PC-9 (cell line): ENCODE measurements around the gene CCNH. TPM values are rescaled to one million over a fixed set of nuclear protein-coding genes. Genes with fewer than 3 reads are reported as not detected.

ENCODE experiments used
- BruUV-seq: library from RNA; stranded (reverse); fragments of 400-500 nt; replicated peaks from 2 replicates; lab custom pipeline; 2021; lab: Mats Ljungman, UMichigan
- CTCF ChIA-PET: fragments of 300-600 bp; sonication (Branson Sonifier 250); formaldehyde crosslinking; loops from one replicate; lab custom pipeline; 2022; ENCODE audit warnings: antibody characterized with exemption; lab: Charles Lee
- POLR2A ChIA-PET: fragments of 300-600 bp; sonication (Branson Sonifier 250); formaldehyde crosslinking; loops from one replicate; lab custom pipeline; 2022; ENCODE audit warnings: antibody characterized with exemption; ENCODE audit not compliant: unreplicated experiment; lab: Charles Lee
- DNase-seq, 2 experiments: peaks; one replicate each; pipeline versions ENCODE4 v3.0.0 to v3.0.0-alpha.2; 2015 to 2022; ENCODE audit warnings: mixed read lengths in 1 of 2
- H2AFZ ChIP-seq: fragments of 200-600 bp; sonication (generic); 2 replicates; pipeline ENCODE4 v1.8.1; 2017; ENCODE audit warnings: antibody characterized with exemption
- H3F3A ChIP-seq: fragments of 200-600 bp; sonication (generic); 2 replicates; pipeline ENCODE4 v1.8.1; 2017; ENCODE audit warnings: antibody characterized with exemption, mild to moderate bottlenecking, low read depth; ENCODE audit not compliant: insufficient read depth
- H3K27ac ChIP-seq: fragments of 200-600 bp; sonication (generic); 2 replicates; pipeline ENCODE4 v1.6.1; 2016; ENCODE audit warnings: mixed run types
- H3K27me3 ChIP-seq: fragments of 200-600 bp; sonication (generic); 2 replicates; pipeline ENCODE4 v1.6.1; 2016; ENCODE audit warnings: low read depth, mixed run types; ENCODE audit not compliant: insufficient read depth
- H3K36me3 ChIP-seq: fragments of 200-600 bp; sonication (generic); 2 replicates; pipeline ENCODE4 v1.6.1; 2016; ENCODE audit warnings: low read depth, mixed run types
- H3K4me1 ChIP-seq: fragments of 200-600 bp; sonication (generic); replicated peaks from 2 replicates; pipeline ENCODE4 v1.6.1; 2016; ENCODE audit warnings: mixed run types; ENCODE audit not compliant: insufficient read depth
- H3K4me2 ChIP-seq: fragments of 200-600 bp; sonication (generic); 2 replicates; pipeline ENCODE4 v1.6.1; 2017; ENCODE audit warnings: mixed run types
- H3K4me3 ChIP-seq: fragments of 200-600 bp; sonication (generic); 2 replicates; pipeline ENCODE4 v1.6.1; 2016; ENCODE audit warnings: mixed run types
- H3K79me2 ChIP-seq: fragments of 200-600 bp; sonication (generic); 2 replicates; pipeline ENCODE4 v1.6.1; 2017; ENCODE audit warnings: low read depth, mixed run types
- H3K9me2 ChIP-seq: fragments of 200-600 bp; sonication (generic); 2 replicates; pipeline ENCODE4 v1.8.1; 2017; ENCODE audit warnings: mild to moderate bottlenecking; ENCODE audit not compliant: insufficient read depth
- H3K9me3 ChIP-seq: fragments of 200-600 bp; sonication (generic); 2 replicates; pipeline ENCODE4 v1.8.1; 2016; ENCODE audit warnings: low read depth; ENCODE audit not compliant: insufficient read depth
- H4K20me1 ChIP-seq: fragments of 200-600 bp; sonication (generic); 2 replicates; pipeline ENCODE4 v1.8.1; 2017; ENCODE audit not compliant: insufficient read depth
- EZH2 ChIP-seq: fragments of 200-600 bp; sonication (generic); IDR thresholded peaks from 2 replicates; pipeline ENCODE4 v1.8.0; 2017; ENCODE audit warnings: antibody characterized with exemption, low read depth
- intact Hi-C: fragments of 100-400 bp; cut with micrococcal nuclease; formaldehyde crosslinking; loops from one replicate; pipeline ENCODE4 v1.10.0; 2022; ENCODE audit not compliant: unreplicated experiment
- total RNA-seq: library from RNA; stranded (reverse); gene quantifications from 2 replicates; pipeline ENCODE4 v1.2.3, GENCODE V29; 2021
- TF ChIP-seq, protein P1 (sequence below): fragments of 200-600 bp; sonication (generic); conservative IDR thresholded peaks from 2 replicates; pipeline ENCODE4 v1.6.1; 2017; ENCODE audit warnings: mixed run types, antibody characterized with exemption, mild to moderate bottlenecking, moderate library complexity

Gene CCNH
- total RNA-seq, 1 experiment from 2014 or later: 38.5 TPM

DNA sequence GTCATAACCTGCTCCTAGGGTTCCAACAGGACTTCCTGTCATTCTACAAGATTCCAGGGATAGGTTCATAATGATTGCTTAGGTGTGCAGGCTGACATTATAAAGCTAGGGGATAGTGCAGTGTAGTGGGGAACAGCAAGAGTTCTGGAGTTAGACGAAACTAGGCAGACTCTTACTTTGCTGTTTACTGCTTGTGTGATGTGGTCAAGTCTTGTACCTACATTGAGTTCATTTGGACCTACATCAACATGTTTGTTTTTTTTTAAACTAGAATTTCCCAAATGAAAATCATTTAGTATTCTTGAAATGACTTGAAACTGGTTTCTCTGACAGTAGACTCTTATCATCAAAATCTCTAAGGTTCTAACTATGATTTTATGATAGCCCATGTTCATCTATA, 21.2 kb upstream of the CCNH start:
- no peaks in the 10 kb centered on the region for H3F3A ChIP-seq
- H3K4me1 ChIP-seq: no peaks in the 10 kb centered on the region
- no peak overlapping the region for H3K27ac ChIP-seq
- no peaks in the 10 kb centered on the region for H3K27me3 ChIP-seq
- ChIA-PET POLR2A (no interaction called here), CTCF (no interaction called here)
- H3K4me2 ChIP-seq: no peak overlapping the region
- H3K4me3 ChIP-seq: no peak overlapping the region
- no peak for DNase-seq
- H3K9me3 ChIP-seq: no peaks in the 10 kb centered on the region
- H4K20me1 ChIP-seq: no peaks in the 10 kb centered on the region
- no peak overlapping the region for H2AFZ ChIP-seq
- no TSS peak for BruUV-seq
- no peaks in the 10 kb centered on the region for H3K36me3 ChIP-seq
- H3K9me2 ChIP-seq: peaks cover 5% of the 10 kb centered on the region; the same call in 1 of the 2 replicates
- TF ChIP-seq EZH2: no peak
- TF ChIP-seq, protein P1, sequence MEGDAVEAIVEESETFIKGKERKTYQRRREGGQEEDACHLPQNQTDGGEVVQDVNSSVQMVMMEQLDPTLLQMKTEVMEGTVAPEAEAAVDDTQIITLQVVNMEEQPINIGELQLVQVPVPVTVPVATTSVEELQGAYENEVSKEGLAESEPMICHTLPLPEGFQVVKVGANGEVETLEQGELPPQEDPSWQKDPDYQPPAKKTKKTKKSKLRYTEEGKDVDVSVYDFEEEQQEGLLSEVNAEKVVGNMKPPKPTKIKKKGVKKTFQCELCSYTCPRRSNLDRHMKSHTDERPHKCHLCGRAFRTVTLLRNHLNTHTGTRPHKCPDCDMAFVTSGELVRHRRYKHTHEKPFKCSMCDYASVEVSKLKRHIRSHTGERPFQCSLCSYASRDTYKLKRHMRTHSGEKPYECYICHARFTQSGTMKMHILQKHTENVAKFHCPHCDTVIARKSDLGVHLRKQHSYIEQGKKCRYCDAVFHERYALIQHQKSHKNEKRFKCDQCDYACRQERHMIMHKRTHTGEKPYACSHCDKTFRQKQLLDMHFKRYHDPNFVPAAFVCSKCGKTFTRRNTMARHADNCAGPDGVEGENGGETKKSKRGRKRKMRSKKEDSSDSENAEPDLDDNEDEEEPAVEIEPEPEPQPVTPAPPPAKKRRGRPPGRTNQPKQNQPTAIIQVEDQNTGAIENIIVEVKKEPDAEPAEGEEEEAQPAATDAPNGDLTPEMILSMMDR: no peak
- H3K79me2 ChIP-seq: no peaks in the 10 kb centered on the region
- intact Hi-C loops: no loop called here

DNA sequence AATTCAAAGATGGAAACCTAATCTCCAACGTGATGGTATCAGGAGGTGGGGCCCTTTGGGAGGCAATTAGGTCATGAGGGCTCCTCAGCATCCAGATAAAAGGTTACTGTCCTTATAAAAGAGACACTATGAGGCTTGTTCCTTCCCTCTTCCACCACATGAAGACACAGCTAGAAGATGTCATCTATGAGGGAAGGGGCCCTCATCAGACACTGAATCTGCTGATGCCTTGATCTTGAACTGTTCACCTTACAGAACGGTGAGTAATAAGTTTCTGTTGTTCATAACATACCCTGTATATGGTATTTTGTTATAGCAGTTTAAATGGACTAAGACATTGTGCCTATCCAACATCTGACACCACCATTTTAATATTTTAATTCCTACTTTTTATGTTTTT, 19.7 kb upstream of the CCNH start:
- H2AFZ ChIP-seq: no peak overlapping the region
- no peak overlapping the region for H3K4me2 ChIP-seq
- H3K4me3 ChIP-seq: no peak overlapping the region
- no peaks in the 10 kb centered on the region for H3K4me1 ChIP-seq
- BruUV-seq: no TSS peak
- TF ChIP-seq EZH2: no peak
- TF ChIP-seq, protein P1: no peak
- no peak for DNase-seq
- CTCF ChIA-PET: no interaction called here
- H3K9me2 ChIP-seq: peaks cover 5% of the 10 kb centered on the region; the same call in 1 of the 2 replicates
- H3K27ac ChIP-seq: no peak overlapping the region
- H3K36me3 ChIP-seq: no peaks in the 10 kb centered on the region
- H4K20me1 ChIP-seq: no peaks in the 10 kb centered on the region
- POLR2A ChIA-PET: no interaction called here
- H3K79me2 ChIP-seq: no peaks in the 10 kb centered on the region
- H3K9me3 ChIP-seq: no peaks in the 10 kb centered on the region
- H3K27me3 ChIP-seq: no peaks in the 10 kb centered on the region
- H3F3A ChIP-seq: no peaks in the 10 kb centered on the region
- intact Hi-C loops: no loop called here

DNA sequence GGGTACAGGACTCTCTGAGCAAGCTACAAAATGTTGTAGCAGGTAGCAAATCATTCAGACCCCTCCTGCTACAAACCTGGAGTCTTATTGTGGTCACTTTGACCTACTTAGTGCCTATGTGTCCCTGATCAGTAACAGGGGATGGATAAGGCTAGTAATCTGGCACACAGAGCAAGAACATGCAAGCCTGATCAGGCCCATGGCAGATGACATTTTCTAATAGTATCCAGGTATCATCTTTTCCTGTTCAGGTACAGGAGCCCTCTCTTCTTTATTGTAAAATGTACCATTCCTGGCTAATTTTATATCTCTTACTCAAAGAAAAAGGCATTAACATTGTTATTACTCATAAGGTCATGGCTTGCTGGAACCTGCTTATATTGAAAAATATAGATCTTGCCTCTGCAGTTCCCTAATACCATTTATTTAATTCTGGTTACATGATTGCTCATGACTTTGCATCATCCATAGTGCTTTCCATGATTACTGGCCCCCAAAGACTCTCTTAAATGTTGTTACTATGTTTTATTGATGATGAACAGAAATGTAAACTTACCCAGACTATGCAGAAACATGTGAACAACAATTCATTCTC, 18.2 kb upstream of the CCNH start:
- Histone ChIP-seq H3K4me2 (no peak overlapping the region), H3K27me3 (no peaks in the 10 kb centered on the region), H3K4me3 (no peak overlapping the region), H3K9me3 (no peaks in the 10 kb centered on the region), H3K27ac (no peak overlapping the region), H3K36me3 (no peaks in the 10 kb centered on the region), H3K9me2 (peaks cover under 1% of the 10 kb centered on the region; the same call in 1 of the 2 replicates), H4K20me1 (no peaks in the 10 kb centered on the region), H3K4me1 (no peaks in the 10 kb centered on the region), H3F3A (no peaks in the 10 kb centered on the region), H2AFZ (no peak overlapping the region), H3K79me2 (no peaks in the 10 kb centered on the region)
- ChIA-PET POLR2A (no interaction called here), CTCF (no interaction called here)
- TF ChIP-seq, protein P1: no peak
- no peak for TF ChIP-seq EZH2
- no peak for DNase-seq
- intact Hi-C loops: no loop called here
- no TSS peak for BruUV-seq
